AG04450 (cell line): ENCODE data around the gene CYP26B1. TPM values are rescaled to one million over a fixed set of nuclear protein-coding genes. Genes with fewer than 3 reads are reported as not detected.

Experiments
- CTCF ChIA-PET: fragments of 300-600, 350-600 bp; formaldehyde crosslinking; extraction: SDS; loops from one replicate; lab custom pipeline; 2022; ENCODE audit warnings: antibody characterized with exemption, inconsistent platforms; lab: Charles Lee
- POLR2A ChIA-PET: fragments of 350-600 bp; formaldehyde crosslinking; extraction: SDS; loops from one replicate; lab custom pipeline; 2021; ENCODE audit warnings: antibody characterized with exemption, inconsistent platforms; lab: Yijun Ruan, JAX
- DNase-seq: peaks from one replicate; pipeline ENCODE4 v3.0.0-alpha.2; 2011; ENCODE audit warnings: low read depth, low spot score
- H3K27ac ChIP-seq: one replicate; pipeline ENCODE4 v1.5.1; 2012; ENCODE audit warnings: low read depth, low read length, control low read depth
- H3K27me3 ChIP-seq: one replicate; pipeline ENCODE4 v1.6.0; 2012; ENCODE audit warnings: low read length; ENCODE audit not compliant: control insufficient read depth, insufficient read depth
- H3K4me3 ChIP-seq: 2 replicates; pipeline ENCODE4 v1.5.1; 2011; ENCODE audit warnings: mild to moderate bottlenecking, low read depth, low read length, control low read depth
- H3K9me3 ChIP-seq: 2 replicates; pipeline ENCODE4 v1.5.1; 2012; ENCODE audit warnings: low read length; ENCODE audit not compliant: control insufficient read depth, insufficient read depth
- polyA plus RNA-seq: library from polyadenylated mRNA; depleted of rRNA; stranded (reverse); fragments of >200 nt; gene quantifications from 2 replicates; pipeline ENCODE4 v1.2.3, GENCODE V29; 2011
- TF ChIP-seq, protein P1 (sequence below): IDR thresholded peaks from 2 replicates; pipeline ENCODE4 v1.5.1; 2011; ENCODE audit warnings: low read depth, low read length, control low read depth, inconsistent platforms

CYP26B1 gene
- polyA plus RNA-seq, 1 experiment: 0.01 TPM

DNA sequence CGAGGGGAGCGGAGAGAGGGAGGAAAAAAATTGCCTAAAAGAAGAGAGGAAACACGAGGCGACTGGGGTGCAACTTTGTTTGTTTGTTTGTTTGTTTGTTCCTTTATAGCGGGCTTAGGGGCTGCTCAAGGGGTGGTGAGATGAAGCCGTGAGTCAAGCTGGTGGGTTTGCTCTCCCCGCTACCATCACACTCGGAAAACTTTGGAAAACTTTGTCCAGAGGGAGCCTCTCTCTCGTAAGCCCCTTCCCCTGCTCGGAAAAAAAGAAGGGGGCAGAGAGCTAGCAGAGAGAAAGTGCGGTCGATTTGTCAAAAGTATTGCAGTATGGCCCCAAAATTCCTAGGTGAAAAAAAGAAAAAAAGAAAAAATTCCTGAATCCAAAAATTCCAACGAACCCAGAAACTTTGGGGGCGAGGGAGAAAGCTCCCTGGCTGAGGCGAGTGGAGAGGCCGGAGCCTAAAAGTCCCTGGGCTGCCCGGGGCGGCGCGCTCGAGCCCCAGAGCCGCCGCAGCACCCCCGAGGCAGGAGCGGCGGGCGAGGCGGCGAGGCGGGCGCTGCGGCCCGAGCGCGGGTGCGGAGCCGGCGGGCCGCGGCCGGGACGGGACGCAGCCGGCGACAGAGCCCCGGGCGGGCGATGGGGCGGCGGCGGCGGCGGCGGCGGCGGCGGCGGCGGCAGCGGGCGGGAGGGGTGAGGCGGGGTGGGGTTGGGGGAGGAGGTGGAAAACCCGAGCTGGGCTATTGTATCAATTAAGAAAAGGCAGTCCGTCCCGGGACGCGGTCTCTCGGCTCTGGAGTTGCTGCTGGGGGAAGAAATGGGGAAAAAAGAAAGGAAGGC, 558 bp upstream of the CYP26B1 start:
- peaks cover 23% of the 10 kb centered on the region for H3K9me3 ChIP-seq
- no peak for DNase-seq
- CTCF ChIA-PET: interaction anchor here (0.8 to 5.1 kb wide), 7 partner anchors 10 to 602 kb away, joined by 3 to 60 read pairs (median 5); no protein-coding TSS in a partner anchor
- POLR2A ChIA-PET: no interaction called here
- TF ChIP-seq, protein P1, sequence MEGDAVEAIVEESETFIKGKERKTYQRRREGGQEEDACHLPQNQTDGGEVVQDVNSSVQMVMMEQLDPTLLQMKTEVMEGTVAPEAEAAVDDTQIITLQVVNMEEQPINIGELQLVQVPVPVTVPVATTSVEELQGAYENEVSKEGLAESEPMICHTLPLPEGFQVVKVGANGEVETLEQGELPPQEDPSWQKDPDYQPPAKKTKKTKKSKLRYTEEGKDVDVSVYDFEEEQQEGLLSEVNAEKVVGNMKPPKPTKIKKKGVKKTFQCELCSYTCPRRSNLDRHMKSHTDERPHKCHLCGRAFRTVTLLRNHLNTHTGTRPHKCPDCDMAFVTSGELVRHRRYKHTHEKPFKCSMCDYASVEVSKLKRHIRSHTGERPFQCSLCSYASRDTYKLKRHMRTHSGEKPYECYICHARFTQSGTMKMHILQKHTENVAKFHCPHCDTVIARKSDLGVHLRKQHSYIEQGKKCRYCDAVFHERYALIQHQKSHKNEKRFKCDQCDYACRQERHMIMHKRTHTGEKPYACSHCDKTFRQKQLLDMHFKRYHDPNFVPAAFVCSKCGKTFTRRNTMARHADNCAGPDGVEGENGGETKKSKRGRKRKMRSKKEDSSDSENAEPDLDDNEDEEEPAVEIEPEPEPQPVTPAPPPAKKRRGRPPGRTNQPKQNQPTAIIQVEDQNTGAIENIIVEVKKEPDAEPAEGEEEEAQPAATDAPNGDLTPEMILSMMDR: no peak
- H3K27me3 ChIP-seq: peaks cover 87% of the 10 kb centered on the region
- H3K27ac ChIP-seq: no peak overlapping the region
- peak overlapping the region; percentile 55 for H3K4me3 ChIP-seq

- POLR2A ChIA-PET: no interaction called here
- no peak for DNase-seq
- H3K4me3 ChIP-seq: no peak overlapping the region
- peaks cover 23% of the 10 kb centered on the region for H3K9me3 ChIP-seq
- peaks cover 85% of the 10 kb centered on the region for H3K27me3 ChIP-seq
- TF ChIP-seq, protein P1: no peak
- H3K27ac ChIP-seq: no peak overlapping the region
- CTCF ChIA-PET: interaction anchor here (2.1 kb wide), 1 partner anchor 221 kb away, joined by 4 read pairs; no protein-coding TSS in a partner anchor
Measured at GRCh38 chr2:72146347-72147302, 1.0 kb downstream of the CYP26B1 start.

GRCh38 chr2:72145658-72146329, 1.9 kb downstream of the CYP26B1 start:
- POLR2A ChIA-PET: no interaction called here
- H3K27ac ChIP-seq: no peak overlapping the region
- CTCF ChIA-PET: interaction anchor here (1.0 kb wide), 1 partner anchor 10 kb away, joined by 4 read pairs; no protein-coding TSS in a partner anchor
- TF ChIP-seq, protein P1: no peak
- H3K4me3 ChIP-seq: no peak overlapping the region
- DNase-seq: no peak
- peaks cover 82% of the 10 kb centered on the region for H3K27me3 ChIP-seq
- peaks cover 23% of the 10 kb centered on the region for H3K9me3 ChIP-seq

- POLR2A ChIA-PET: no interaction called here
- TF ChIP-seq, protein P1: no peak
- CTCF ChIA-PET: interaction anchor here (1.0 kb wide), 1 partner anchor 9 kb away, joined by 4 read pairs; no protein-coding TSS in a partner anchor
- H3K4me3 ChIP-seq: no peak overlapping the region
- no peak for DNase-seq
- peaks cover 83% of the 10 kb centered on the region for H3K27me3 ChIP-seq
- H3K9me3 ChIP-seq: peaks cover 23% of the 10 kb centered on the region
- no peak overlapping the region for H3K27ac ChIP-seq
Measured at GRCh38 chr2:72145289-72145657, 2.4 kb downstream of the CYP26B1 start.
